GM12878 (cell line): ENCODE results near the gene KBTBD8. TPM values are rescaled to one million over a fixed set of nuclear protein-coding genes. Genes with fewer than 3 reads are reported as not detected.

Experiments used
- ATAC-seq: fragments of 200-7000 bp; cut with Tn5 transposase; 3 replicates; pipeline ENCODE4 v1.9.1; 2020; ENCODE audit warnings: mild to moderate bottlenecking, moderate library complexity
- BruUV-seq: library from RNA; stranded (reverse); fragments of 400-500 nt; replicated peaks from 2 replicates; lab custom pipeline; 2021; lab: Mats Ljungman, UMichigan
- CTCF ChIA-PET: fragments of 300-600 bp; sonication (Branson Sonifier 250); formaldehyde crosslinking; extraction: SDS; loops from one replicate; lab custom pipeline; 2021; ENCODE audit warnings: inconsistent platforms; lab: Yijun Ruan, JAX
- POLR2A ChIA-PET: fragments of 350-600 bp; formaldehyde crosslinking; extraction: SDS; loops from one replicate; lab custom pipeline; 2021; ENCODE audit warnings: inconsistent platforms; lab: Charles Lee
- RAD21 ChIA-PET: fragments of 300-600 bp; sonication (Branson Sonifier 250); formaldehyde crosslinking; loops from one replicate; lab custom pipeline; 2023; ENCODE audit warnings: antibody characterized with exemption; ENCODE audit not compliant: unreplicated experiment; lab: Charles Lee
- SMC1A ChIA-PET: fragments of 300-600 bp; sonication (Branson Sonifier 250); formaldehyde crosslinking; loops from one replicate; lab custom pipeline; 2023; ENCODE audit not compliant: unreplicated experiment, uncharacterized antibody; lab: Charles Lee
- DNase-seq: peaks from one replicate; pipeline ENCODE4 v3.0.0-alpha.2; 2011; ENCODE audit warnings: low read depth, low spot score
- FAIRE-seq: peaks from 3 replicates; lab custom pipeline; 2011; peaks lifted over from hg19 to GRCh38; lab: Jason Lieb, UNC
- H2AFZ ChIP-seq: 2 replicates; pipeline ENCODE4 v1.6.0; 2011; ENCODE audit warnings: low read depth, low read length, control low read depth; ENCODE audit not compliant: control insufficient read depth
- H3K27ac ChIP-seq: 2 replicates; pipeline ENCODE4 v1.5.1; 2011; ENCODE audit warnings: control low read depth; ENCODE audit not compliant: control insufficient read depth, insufficient read depth
- H3K27me3 ChIP-seq, 2 experiments: replicated peaks in 1 of 2; 2 replicates each; pipeline versions ENCODE4 v1.6.0 to v1.6.1; 2011; ENCODE audit warnings: low read length in 1 of 2; ENCODE audit not compliant: control insufficient read depth in 2 of 2, insufficient read depth in 2 of 2
- H3K36me3 ChIP-seq, 2 experiments: 2 replicates each; pipeline ENCODE4 v1.5.1; 2011; ENCODE audit warnings: low read length in 1 of 2; ENCODE audit not compliant: control insufficient read depth in 2 of 2, insufficient read depth in 2 of 2
- H3K4me1 ChIP-seq: 2 replicates; pipeline ENCODE4 v1.6.1; 2011; ENCODE audit warnings: mild to moderate bottlenecking, low read length, moderate library complexity, mixed read lengths; ENCODE audit not compliant: control insufficient read depth, insufficient read depth
- H3K4me2 ChIP-seq: 2 replicates; pipeline ENCODE4 v1.6.0; 2011; ENCODE audit warnings: control low read depth; ENCODE audit not compliant: control insufficient read depth, insufficient read depth
- H3K4me3 ChIP-seq: fragments of 200-600 bp; sonication (generic); 2 replicates; pipeline ENCODE4 v1.5.1; 2016
- H3K79me2 ChIP-seq: 2 replicates; pipeline ENCODE4 v1.6.0; 2011; ENCODE audit warnings: low read length; ENCODE audit not compliant: control insufficient read depth, insufficient read depth
- H3K9ac ChIP-seq: 2 replicates; pipeline ENCODE4 v1.8.0; 2011; ENCODE audit warnings: low read length, control low read depth, mixed read lengths; ENCODE audit not compliant: control insufficient read depth, insufficient read depth
- H3K9me3 ChIP-seq: replicated peaks from 3 replicates; pipeline ENCODE4 v1.5.1; 2011; ENCODE audit warnings: mild to moderate bottlenecking, low read length; ENCODE audit not compliant: control insufficient read depth, insufficient read depth
- H4K20me1 ChIP-seq: 2 replicates; pipeline ENCODE4 v1.6.0; 2011; ENCODE audit not compliant: control insufficient read depth, insufficient read depth
- CREB1 ChIP-seq: IDR thresholded peaks from 2 replicates; pipeline ENCODE4 v1.6.1; 2012; ENCODE audit warnings: low read depth, mild to moderate bottlenecking, inconsistent platforms
- MEF2A ChIP-seq: IDR thresholded peaks from 2 replicates; pipeline ENCODE4 v1.6.1; 2011; ENCODE audit warnings: low read depth, mild to moderate bottlenecking, low read length, moderate library complexity; ENCODE audit not compliant: insufficient read depth
- NFXL1 ChIP-seq: fragments of 450-650 bp; IDR thresholded peaks from 2 replicates; pipeline ENCODE4 v1.6.1; 2017; ENCODE audit warnings: antibody characterized with exemption, mild to moderate bottlenecking, borderline replicate concordance
- NFYA ChIP-seq: IDR thresholded peaks from 2 replicates; pipeline ENCODE4 v1.6.1; 2011; ENCODE audit warnings: low read depth, mild to moderate bottlenecking, low read length, improper control_type of control experiment, borderline replicate concordance
- STAT1 ChIP-seq: fragments of 450-650 bp; conservative IDR thresholded peaks from 2 replicates; pipeline ENCODE4 v1.6.1; 2014; ENCODE audit warnings: antibody characterized with exemption, mild to moderate bottlenecking
- WGBS: methylation state at CpG from one replicate; pipeline ENCODE4 v1.1.6; 2016; ENCODE audit warnings: low lambda C conversion rate; ENCODE audit not compliant: insufficient replicate concordance, insufficient coverage; ENCODE audit errors: missing lambda C conversion rate; 5-methylcytosine and 5-hydroxymethylcytosine counted together
- in situ Hi-C: fragments of 300-500 bp; cut with MboI; formaldehyde crosslinking; loops from 9 replicates; pipeline ENCODE4 v1.14.3; 2018; ENCODE audit warnings: mixed read lengths
- intact Hi-C: fragments of 100-400 bp; cut with micrococcal nuclease; formaldehyde crosslinking; loops from one replicate; pipeline ENCODE4 v1.14.2; 2022; ENCODE audit not compliant: unreplicated experiment
- polyA plus RNA-seq, 11 experiments: library from polyadenylated mRNA; depleted of rRNA in 4 of 11; unstranded in 6 of 11; stranded (reverse) in 5 of 11; fragments of >200 nt; fragmentation: Nextera tagmentation in 4 of 11; fragmentation: Illumina TruSeq in 1 of 11; extraction: Ambion mirVana in 4 of 11; extraction: Trizol in 1 of 11; gene quantifications; 1 replicate in 1 of 11; 2 replicates in 10 of 11; pipeline versions ENCODE4 v1.2.1 to v1.2.3, GENCODE V29; 2011 to 2016; ENCODE audit warnings: inconsistent platforms in 2 of 11, missing spikeins in 2 of 11, low read depth in 1 of 11
- total RNA-seq, 4 experiments: library from RNA; depleted of rRNA in 3 of 4; stranded (reverse); fragments of >200 nt in 3 of 4; fragmentation: Illumina TruSeq in 1 of 4; extraction: Trizol in 1 of 4; gene quantifications; 2 replicates each; pipeline versions ENCODE4 v1.2.1 to v1.2.3, GENCODE V29; 2013 to 2021
- TF ChIP-seq, protein P1 (sequence below): fragments of 450-650 bp; IDR thresholded peaks from 2 replicates; pipeline ENCODE4 v1.6.1; 2016; ENCODE audit warnings: mild to moderate bottlenecking, moderate library complexity, borderline replicate concordance

The KBTBD8 gene
- total and polyA plus RNA-seq, 10 of the 15 experiments (the other 5 are each of a cell fraction or from before 2014, with no cell fraction given) = 8.5 to 44.4 (median 19.3) TPM

- TF ChIP-seq STAT1 = no peak
- no peak for TF ChIP-seq CREB1
- TF ChIP-seq, protein P1, sequence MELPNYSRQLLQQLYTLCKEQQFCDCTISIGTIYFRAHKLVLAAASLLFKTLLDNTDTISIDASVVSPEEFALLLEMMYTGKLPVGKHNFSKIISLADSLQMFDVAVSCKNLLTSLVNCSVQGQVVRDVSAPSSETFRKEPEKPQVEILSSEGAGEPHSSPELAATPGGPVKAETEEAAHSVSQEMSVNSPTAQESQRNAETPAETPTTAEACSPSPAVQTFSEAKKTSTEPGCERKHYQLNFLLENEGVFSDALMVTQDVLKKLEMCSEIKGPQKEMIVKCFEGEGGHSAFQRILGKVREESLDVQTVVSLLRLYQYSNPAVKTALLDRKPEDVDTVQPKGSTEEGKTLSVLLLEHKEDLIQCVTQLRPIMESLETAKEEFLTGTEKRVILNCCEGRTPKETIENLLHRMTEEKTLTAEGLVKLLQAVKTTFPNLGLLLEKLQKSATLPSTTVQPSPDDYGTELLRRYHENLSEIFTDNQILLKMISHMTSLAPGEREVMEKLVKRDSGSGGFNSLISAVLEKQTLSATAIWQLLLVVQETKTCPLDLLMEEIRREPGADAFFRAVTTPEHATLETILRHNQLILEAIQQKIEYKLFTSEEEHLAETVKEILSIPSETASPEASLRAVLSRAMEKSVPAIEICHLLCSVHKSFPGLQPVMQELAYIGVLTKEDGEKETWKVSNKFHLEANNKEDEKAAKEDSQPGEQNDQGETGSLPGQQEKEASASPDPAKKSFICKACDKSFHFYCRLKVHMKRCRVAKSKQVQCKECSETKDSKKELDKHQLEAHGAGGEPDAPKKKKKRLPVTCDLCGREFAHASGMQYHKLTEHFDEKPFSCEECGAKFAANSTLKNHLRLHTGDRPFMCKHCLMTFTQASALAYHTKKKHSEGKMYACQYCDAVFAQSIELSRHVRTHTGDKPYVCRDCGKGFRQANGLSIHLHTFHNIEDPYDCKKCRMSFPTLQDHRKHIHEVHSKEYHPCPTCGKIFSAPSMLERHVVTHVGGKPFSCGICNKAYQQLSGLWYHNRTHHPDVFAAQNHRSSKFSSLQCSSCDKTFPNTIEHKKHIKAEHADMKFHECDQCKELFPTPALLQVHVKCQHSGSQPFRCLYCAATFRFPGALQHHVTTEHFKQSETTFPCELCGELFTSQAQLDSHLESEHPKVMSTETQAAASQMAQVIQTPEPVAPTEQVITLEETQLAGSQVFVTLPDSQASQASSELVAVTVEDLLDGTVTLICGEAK = no peak
- TF ChIP-seq NFYA = no peak
- TF ChIP-seq NFXL1 = no peak
- no peak for TF ChIP-seq MEF2A
- in situ Hi-C loops (no loop called here), intact Hi-C loops (loop anchor here (10.0 kb wide), 1 partner anchor 534 kb away; no protein-coding TSS in a partner anchor)
- WGBS = 31% methylated on average over 2 of the region's 2 CpGs
- ChIA-PET POLR2A (no interaction called here), CTCF (interaction anchor here (0.8 to 1.0 kb wide), 2 partner anchors 18 to 29 kb away, joined by 3 read pairs; no protein-coding TSS in a partner anchor), RAD21 (no interaction called here), SMC1A (interaction anchor here (1.1 to 1.8 kb wide), 3 partner anchors 19 to 46 kb away, joined by 4 to 5 read pairs (median 5); no protein-coding TSS in a partner anchor)
- Histone ChIP-seq H2AFZ (no peak overlapping the region), H3K27me3 (no peaks in the 10 kb centered on the region), H3K4me1 (no peaks in the 10 kb centered on the region), H3K36me3 (peaks cover 3 to 12% of the 10 kb centered on the region in 2 experiments), H3K4me2 (no peak overlapping the region), H3K27ac (no peak overlapping the region), H3K4me3 (no peak overlapping the region), H4K20me1 (no peaks in the 10 kb centered on the region), H3K9me3 (no peaks in the 10 kb centered on the region), H3K9ac (no peak overlapping the region), H3K79me2 (peaks cover 24% of the 10 kb centered on the region)
- FAIRE-seq = no peak
- no peak for ATAC-seq
- DNase-seq = no peak
- BruUV-seq = no TSS peak
Observed at GRCh38 chr3:67008388-67008787, 10.3 kb downstream of the KBTBD8 start.
